Osteocyte (in vitro differentiated cells): Measurements from ENCODE around the gene ARHGAP10. TPM values are rescaled to one million over a fixed set of nuclear protein-coding genes. Genes with fewer than 3 reads are reported as not detected.
"Not testable (repeated sequence)": the region's sequence is repeated elsewhere in the genome, so short reads cannot be mapped to it uniquely, and the experiment has no call there.

Experiments
- DNase-seq: peaks from one replicate; pipeline ENCODE4 v3.0.0; 2021; ENCODE audit warnings: mixed read lengths; ENCODE audit not compliant: unreplicated experiment; ENCODE audit errors: extremely low spot score
- H3K27ac Mint-ChIP-seq: one replicate; pipeline ENCODE4 v1.8.0; 2021; ENCODE audit warnings: mild to moderate bottlenecking, mixed read lengths; ENCODE audit not compliant: unreplicated experiment
- H3K27me3 Mint-ChIP-seq: one replicate; pipeline ENCODE4 v1.8.0; 2021; ENCODE audit warnings: mixed read lengths; ENCODE audit not compliant: unreplicated experiment
- H3K36me3 Mint-ChIP-seq: one replicate; pipeline ENCODE4 v1.8.0; 2021; ENCODE audit warnings: mixed read lengths; ENCODE audit not compliant: unreplicated experiment
- H3K4me1 Mint-ChIP-seq: one replicate; pipeline ENCODE4 v1.8.0; 2021; ENCODE audit warnings: mixed read lengths; ENCODE audit not compliant: unreplicated experiment
- H3K4me3 Mint-ChIP-seq: one replicate; pipeline ENCODE4 v1.8.0; 2021; ENCODE audit warnings: mild to moderate bottlenecking, moderate library complexity, mixed read lengths; ENCODE audit not compliant: unreplicated experiment
- H3K9me3 Mint-ChIP-seq: one replicate; pipeline ENCODE4 v1.8.0; 2021; ENCODE audit warnings: mixed read lengths; ENCODE audit not compliant: unreplicated experiment
- total RNA-seq: library from RNA; stranded (reverse); gene quantifications from 2 replicates; pipeline ENCODE4 v1.2.1, GENCODE V29; 2021
- TF ChIP-seq, protein P1 (sequence below): fragments of 200-600 bp; sonication (generic); IDR thresholded peaks from 2 replicates; pipeline ENCODE4 v1.5.0; 2021; ENCODE audit warnings: antibody characterized with exemption, mild to moderate bottlenecking, moderate library complexity

The ARHGAP10 gene
- total RNA-seq, 1 donor from 2014 or later, result 121 TPM

- TF ChIP-seq, protein P1, sequence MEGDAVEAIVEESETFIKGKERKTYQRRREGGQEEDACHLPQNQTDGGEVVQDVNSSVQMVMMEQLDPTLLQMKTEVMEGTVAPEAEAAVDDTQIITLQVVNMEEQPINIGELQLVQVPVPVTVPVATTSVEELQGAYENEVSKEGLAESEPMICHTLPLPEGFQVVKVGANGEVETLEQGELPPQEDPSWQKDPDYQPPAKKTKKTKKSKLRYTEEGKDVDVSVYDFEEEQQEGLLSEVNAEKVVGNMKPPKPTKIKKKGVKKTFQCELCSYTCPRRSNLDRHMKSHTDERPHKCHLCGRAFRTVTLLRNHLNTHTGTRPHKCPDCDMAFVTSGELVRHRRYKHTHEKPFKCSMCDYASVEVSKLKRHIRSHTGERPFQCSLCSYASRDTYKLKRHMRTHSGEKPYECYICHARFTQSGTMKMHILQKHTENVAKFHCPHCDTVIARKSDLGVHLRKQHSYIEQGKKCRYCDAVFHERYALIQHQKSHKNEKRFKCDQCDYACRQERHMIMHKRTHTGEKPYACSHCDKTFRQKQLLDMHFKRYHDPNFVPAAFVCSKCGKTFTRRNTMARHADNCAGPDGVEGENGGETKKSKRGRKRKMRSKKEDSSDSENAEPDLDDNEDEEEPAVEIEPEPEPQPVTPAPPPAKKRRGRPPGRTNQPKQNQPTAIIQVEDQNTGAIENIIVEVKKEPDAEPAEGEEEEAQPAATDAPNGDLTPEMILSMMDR, result no peak
- Mint-ChIP-seq H3K27ac (peak overlapping the region; percentile 52), H3K4me1 (peaks cover 5% of the 10 kb centered on the region), H3K36me3 (peaks cover 67% of the 10 kb centered on the region), H3K9me3 (no peaks in the 10 kb centered on the region), H3K4me3 (no peak overlapping the region), H3K27me3 (no peaks in the 10 kb centered on the region)
- no peak for DNase-seq
Measured at GRCh38 chr4:147910315-147910714, 178.4 kb downstream of the ARHGAP10 start.

DNA sequence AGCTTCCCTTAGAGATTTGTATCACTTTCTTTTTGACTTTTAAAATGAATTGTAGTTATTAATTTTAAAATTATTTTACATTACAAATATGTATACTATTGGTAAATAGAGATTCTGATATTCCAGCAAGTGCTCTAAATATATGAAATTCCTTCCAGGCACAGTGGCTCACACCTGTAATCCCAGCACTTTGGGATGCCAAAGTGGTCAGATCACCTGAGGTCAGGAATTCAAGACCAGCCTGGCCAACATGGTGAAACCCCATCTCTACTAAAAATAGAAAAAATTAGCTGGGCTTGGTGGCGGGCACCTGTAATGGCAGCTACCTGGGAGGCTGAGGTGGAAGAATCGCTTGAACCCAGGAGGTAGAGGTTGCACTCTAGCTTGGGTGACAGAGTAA lies 180.2 kb downstream of the ARHGAP10 start:
- Mint-ChIP-seq H3K36me3 (peaks cover 66% of the 10 kb centered on the region), H3K4me1 (peaks cover 18% of the 10 kb centered on the region)
- not testable (repeated sequence) for DNase-seq, H3K4me3 Mint-ChIP-seq, H3K27ac Mint-ChIP-seq, H3K27me3 Mint-ChIP-seq, H3K9me3 Mint-ChIP-seq

DNA sequence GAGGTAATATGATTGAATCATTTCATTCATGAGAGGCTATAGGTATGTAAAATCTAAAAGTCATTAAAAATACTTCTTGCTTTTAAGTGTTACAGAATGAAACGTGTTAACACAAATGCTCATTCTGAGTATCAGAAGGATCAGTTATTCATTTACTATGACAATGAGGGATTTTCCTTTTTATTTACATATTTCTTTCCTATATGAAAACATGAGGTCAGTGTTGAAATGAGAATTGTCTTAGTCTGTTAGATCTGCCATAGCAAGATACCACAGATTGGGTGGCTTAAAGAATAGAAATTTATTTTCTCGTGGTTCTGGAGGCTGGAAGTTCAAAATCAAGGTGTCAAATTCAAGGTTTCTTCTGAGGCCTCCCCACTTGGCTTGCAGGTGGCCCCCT lies 181.2 kb downstream of the ARHGAP10 start:
- DNase-seq, result no peak
- Mint-ChIP-seq H3K4me1 (peaks cover 20% of the 10 kb centered on the region), H3K9me3 (no peaks in the 10 kb centered on the region), H3K27ac (no peak overlapping the region), H3K4me3 (no peak overlapping the region), H3K36me3 (peaks cover 64% of the 10 kb centered on the region), H3K27me3 (no peaks in the 10 kb centered on the region)
- TF ChIP-seq, protein P1, result no peak

GRCh38 chr4:147916351-147916750 lies 184.5 kb downstream of the ARHGAP10 start:
- peaks cover 15% of the 10 kb centered on the region for H3K4me1 Mint-ChIP-seq
- no peaks in the 10 kb centered on the region for H3K27me3 Mint-ChIP-seq
- TF ChIP-seq, protein P1, result no peak
- H3K36me3 Mint-ChIP-seq, result peaks cover 56% of the 10 kb centered on the region
- no peaks in the 10 kb centered on the region for H3K9me3 Mint-ChIP-seq
- DNase-seq, result no peak
- peak overlapping the region; percentile 63 for H3K27ac Mint-ChIP-seq
- no peak overlapping the region for H3K4me3 Mint-ChIP-seq

- Mint-ChIP-seq H3K27me3 (no peaks in the 10 kb centered on the region), H3K4me3 (no peak overlapping the region), H3K36me3 (peaks cover 39% of the 10 kb centered on the region), H3K9me3 (no peaks in the 10 kb centered on the region), H3K4me1 (peaks cover 8% of the 10 kb centered on the region), H3K27ac (no peak overlapping the region)
- DNase-seq, result no peak
- TF ChIP-seq, protein P1, result no peak
Measured at GRCh38 chr4:147923381-147923780, 191.5 kb downstream of the ARHGAP10 start.

DNA sequence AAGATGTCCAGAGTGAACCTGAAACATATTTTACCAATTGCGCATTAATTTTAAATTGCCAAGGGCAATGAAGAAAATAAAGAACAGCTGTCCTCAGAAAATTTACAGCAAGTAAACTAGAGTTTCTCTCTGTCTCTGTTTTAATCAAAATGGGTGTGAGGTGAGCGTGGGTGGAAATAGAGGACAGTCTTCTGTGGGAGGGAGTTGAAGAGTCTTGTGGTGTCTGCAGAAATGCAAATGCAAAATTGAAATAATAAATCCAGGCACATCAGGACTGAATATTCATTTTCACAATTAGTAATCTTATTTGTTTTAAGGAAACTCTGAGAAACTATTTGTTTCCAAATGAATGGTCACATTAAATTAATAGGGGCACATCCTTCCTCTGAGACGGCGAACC lies 192.0 kb downstream of the ARHGAP10 start:
- Mint-ChIP-seq H3K27ac (no peak overlapping the region), H3K4me3 (no peak overlapping the region), H3K4me1 (peaks cover 8% of the 10 kb centered on the region), H3K36me3 (peaks cover 34% of the 10 kb centered on the region), H3K9me3 (no peaks in the 10 kb centered on the region), H3K27me3 (no peaks in the 10 kb centered on the region)
- no peak for DNase-seq
- TF ChIP-seq, protein P1, result no peak
